Measurements from ENCODE around the gene ANO6. TPM values are rescaled to one million over a fixed set of nuclear protein-coding genes. Genes with fewer than 3 reads are reported as not detected.

The ANO6 gene
- total RNA-seq, 1 donor from 2014 or later: 64.1 TPM

DNA sequence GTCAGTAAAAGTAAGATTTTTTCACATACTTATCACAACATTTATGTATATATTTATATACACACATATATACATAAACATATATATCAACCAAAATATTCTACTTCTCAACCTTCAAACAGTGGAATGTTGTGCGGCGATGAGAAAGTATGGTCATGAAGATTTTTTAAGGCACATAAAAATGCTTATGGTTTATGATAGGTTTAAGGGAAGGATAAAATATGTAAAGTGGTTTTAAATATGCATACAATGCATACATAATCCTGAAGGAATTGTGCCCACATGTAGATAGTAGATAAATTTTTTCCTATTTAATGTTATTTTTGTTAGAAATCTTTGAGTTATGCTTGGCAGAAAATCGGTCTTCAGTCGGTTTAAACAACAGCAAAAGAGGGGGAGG is 182.7 kb downstream of the ANO6 start:
- TF ChIP-seq, protein P1, sequence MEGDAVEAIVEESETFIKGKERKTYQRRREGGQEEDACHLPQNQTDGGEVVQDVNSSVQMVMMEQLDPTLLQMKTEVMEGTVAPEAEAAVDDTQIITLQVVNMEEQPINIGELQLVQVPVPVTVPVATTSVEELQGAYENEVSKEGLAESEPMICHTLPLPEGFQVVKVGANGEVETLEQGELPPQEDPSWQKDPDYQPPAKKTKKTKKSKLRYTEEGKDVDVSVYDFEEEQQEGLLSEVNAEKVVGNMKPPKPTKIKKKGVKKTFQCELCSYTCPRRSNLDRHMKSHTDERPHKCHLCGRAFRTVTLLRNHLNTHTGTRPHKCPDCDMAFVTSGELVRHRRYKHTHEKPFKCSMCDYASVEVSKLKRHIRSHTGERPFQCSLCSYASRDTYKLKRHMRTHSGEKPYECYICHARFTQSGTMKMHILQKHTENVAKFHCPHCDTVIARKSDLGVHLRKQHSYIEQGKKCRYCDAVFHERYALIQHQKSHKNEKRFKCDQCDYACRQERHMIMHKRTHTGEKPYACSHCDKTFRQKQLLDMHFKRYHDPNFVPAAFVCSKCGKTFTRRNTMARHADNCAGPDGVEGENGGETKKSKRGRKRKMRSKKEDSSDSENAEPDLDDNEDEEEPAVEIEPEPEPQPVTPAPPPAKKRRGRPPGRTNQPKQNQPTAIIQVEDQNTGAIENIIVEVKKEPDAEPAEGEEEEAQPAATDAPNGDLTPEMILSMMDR (IDR thresholded peaks at IDR 0.05): no peak
- Histone ChIP-seq H3K4me3 (no peak overlapping the region), H3K27me3 (ENCODE audit: low read depth) (no peaks in the 10 kb centered on the region), H3K27ac (no peak overlapping the region), H3K4me1 (no peaks in the 10 kb centered on the region), H3K9me3 (peaks cover 13% of the 10 kb centered on the region), H3K36me3 (peaks cover 33% of the 10 kb centered on the region)
- ATAC-seq (no peak), DNase-seq (no peak)
- intact Hi-C loops (cut with DNase I): no loop called here

DNA sequence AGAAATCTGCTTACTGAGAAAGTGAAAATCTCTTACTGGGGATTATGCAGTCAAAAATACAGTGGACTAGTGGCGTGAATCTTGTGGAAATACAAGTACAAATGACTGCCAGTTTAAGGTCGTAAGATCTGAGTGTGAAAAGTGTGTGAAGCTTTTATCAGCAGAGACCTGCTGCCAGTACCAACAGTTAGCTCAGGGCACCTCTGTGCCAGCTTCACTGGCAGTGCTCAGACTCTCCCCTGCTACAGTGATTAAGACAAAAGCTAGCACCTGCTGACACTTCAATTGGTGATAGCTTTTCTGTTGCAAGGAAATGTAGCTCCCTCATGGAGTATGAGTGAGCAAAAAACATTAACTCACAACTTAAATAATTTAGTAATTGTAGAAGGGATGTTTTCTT is 185.1 kb downstream of the ANO6 start:
- Histone ChIP-seq H3K9me3 (peaks cover 8% of the 10 kb centered on the region), H3K4me3 (no peak overlapping the region), H3K27me3 (ENCODE audit: low read depth) (no peaks in the 10 kb centered on the region), H3K4me1 (no peaks in the 10 kb centered on the region), H3K27ac (no peak overlapping the region), H3K36me3 (peaks cover 56% of the 10 kb centered on the region)
- TF ChIP-seq, protein P1 (IDR thresholded peaks at IDR 0.05): no peak
- ATAC-seq: no peak
- DNase-seq: no peak
- intact Hi-C loops (cut with DNase I): no loop called here

DNA sequence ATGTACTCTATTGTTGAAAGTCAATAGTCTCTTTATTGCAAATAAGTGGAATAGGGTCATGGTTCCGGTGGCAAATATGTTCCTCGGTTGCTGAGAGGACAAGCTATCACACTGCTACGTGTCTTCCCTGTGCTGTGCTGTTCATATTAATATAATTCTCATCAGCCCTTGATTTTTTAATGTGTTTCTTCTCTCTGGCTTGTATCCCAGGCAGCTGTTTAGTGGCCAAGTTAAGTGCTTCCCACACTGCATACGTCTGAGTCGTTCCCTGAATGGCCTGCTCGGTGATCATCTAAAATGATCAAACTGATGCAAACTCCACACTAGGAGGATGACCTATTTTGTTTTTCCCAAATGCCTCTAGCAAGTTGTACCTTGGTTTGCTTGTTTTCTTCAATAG is 186.4 kb downstream of the ANO6 start:
- H3K9me3 ChIP-seq: peaks cover under 1% of the 10 kb centered on the region
- H3K4me1 ChIP-seq: no peaks in the 10 kb centered on the region
- H3K27ac ChIP-seq: no peak overlapping the region
- H3K27me3 ChIP-seq (ENCODE audit: low read depth): no peaks in the 10 kb centered on the region
- TF ChIP-seq, protein P1 (IDR thresholded peaks at IDR 0.05): no peak
- DNase-seq: no peak
- H3K36me3 ChIP-seq: peaks cover 63% of the 10 kb centered on the region
- no peak for ATAC-seq
- intact Hi-C loops (cut with DNase I): no loop called here
- no peak overlapping the region for H3K4me3 ChIP-seq

DNA sequence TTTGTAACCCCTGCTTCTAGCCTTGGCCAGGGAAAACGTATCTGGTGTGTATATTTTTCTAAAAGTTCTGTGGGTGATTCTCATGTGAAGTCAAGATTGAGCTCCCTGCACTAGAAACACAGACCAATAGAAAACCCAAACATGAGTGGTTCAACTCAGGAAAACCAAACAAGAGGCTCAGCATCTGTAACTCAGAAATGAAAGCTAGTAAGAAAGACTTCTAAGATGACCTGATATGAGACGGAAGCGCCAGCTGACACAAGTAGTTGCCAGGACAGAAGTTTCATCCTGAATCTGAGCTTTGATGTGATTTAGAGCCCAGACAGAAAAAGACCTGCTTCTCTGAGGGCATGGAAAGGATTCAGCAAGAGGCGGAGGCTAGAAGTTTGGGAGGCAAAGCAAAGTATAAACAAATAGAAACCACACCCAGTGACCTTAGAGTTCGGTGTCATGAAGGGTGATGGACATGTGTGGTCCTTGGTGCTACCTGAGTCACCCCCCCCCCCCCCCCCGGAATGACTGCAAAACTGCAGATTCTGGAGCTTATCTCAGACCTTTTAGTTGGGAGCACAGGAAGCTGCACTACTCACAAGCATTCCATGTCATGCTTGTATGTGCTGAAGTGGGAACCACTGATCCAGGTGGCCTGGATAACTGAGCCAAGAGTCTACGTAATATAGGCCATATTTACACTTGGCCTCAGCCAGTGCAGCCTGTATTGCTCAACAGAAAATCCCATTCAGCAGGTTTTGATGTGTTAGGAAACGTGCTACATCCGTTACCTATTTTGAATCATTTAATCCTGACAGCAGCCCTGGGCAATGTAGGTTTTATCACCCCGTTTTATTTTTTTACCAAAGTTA is 191.3 kb downstream of the ANO6 start:
- TF ChIP-seq, protein P1 (IDR thresholded peaks at IDR 0.05): no peak
- peak; percentile 92 to 97 for ATAC-seq
- no peak overlapping the region for H3K4me3 ChIP-seq
- no peak for DNase-seq
- no peaks in the 10 kb centered on the region for H3K9me3 ChIP-seq
- H3K36me3 ChIP-seq: peaks cover 88% of the 10 kb centered on the region
- H3K27me3 ChIP-seq (ENCODE audit: low read depth): no peaks in the 10 kb centered on the region
- intact Hi-C loops (cut with DNase I): no loop called here
- no peak overlapping the region for H3K27ac ChIP-seq
- H3K4me1 ChIP-seq: no peaks in the 10 kb centered on the region

- Histone ChIP-seq H3K4me1 (no peaks in the 10 kb centered on the region), H3K36me3 (peaks cover 88% of the 10 kb centered on the region), H3K9me3 (no peaks in the 10 kb centered on the region), H3K4me3 (no peak overlapping the region), H3K27ac (no peak overlapping the region), H3K27me3 (ENCODE audit: low read depth) (no peaks in the 10 kb centered on the region)
- TF ChIP-seq, protein P1 (IDR thresholded peaks at IDR 0.05): no peak
- intact Hi-C loops (cut with DNase I): no loop called here
- no peak for DNase-seq
- peak; percentile 10 to 11 for ATAC-seq
These were observed 192.3 kb downstream of the ANO6 start for GRCh38 chr12:45407981-45408728.

Measured in lower lobe of right lung (tissue), 2 donors.